ENCODE measurements around the gene PRKCSH.

DNA sequence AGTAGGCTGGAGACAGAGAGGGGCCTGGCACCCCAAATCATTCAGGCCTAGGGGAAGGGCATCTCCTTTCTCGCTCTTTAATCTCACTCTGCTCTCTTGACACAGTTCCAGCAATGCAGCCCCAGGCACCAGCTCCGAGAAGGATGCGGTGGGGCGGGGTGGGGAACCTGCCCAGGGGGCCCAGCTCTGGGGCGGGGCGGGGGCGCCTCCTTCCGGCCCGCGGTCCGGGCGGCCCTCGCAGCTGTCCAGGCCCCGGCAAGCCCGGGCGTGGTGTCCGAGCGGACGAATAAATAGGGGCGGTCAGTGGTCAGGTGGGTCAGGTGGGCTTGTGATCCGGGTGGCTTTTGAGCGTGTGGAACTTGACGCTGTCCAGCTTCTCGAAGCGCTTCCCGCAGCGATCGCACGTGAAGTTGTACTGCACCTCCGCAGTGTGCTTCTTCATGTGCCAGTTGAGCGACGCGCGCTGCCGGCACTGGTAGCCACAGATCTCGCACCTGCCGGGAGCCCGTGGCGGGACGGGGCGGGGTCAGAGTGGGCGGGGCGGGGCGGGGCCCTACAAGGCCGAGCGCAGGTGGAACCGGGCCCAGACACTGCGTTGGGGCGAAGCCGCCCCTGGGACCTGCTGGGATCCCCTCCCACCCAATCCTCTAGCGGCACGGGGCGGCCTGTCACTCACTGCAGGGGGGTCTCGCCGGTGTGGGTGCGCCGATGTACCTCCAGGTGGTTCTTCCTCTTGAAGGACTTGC is 48.1 kb downstream of the PRKCSH start:
- no peak for TF ChIP-seq POLR2A (IDR thresholded peaks at IDR 0.05)
- TF ChIP-seq, protein P1, sequence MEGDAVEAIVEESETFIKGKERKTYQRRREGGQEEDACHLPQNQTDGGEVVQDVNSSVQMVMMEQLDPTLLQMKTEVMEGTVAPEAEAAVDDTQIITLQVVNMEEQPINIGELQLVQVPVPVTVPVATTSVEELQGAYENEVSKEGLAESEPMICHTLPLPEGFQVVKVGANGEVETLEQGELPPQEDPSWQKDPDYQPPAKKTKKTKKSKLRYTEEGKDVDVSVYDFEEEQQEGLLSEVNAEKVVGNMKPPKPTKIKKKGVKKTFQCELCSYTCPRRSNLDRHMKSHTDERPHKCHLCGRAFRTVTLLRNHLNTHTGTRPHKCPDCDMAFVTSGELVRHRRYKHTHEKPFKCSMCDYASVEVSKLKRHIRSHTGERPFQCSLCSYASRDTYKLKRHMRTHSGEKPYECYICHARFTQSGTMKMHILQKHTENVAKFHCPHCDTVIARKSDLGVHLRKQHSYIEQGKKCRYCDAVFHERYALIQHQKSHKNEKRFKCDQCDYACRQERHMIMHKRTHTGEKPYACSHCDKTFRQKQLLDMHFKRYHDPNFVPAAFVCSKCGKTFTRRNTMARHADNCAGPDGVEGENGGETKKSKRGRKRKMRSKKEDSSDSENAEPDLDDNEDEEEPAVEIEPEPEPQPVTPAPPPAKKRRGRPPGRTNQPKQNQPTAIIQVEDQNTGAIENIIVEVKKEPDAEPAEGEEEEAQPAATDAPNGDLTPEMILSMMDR (IDR thresholded peaks at IDR 0.05) = no peak

All from vagina (tissue), 2 donors.